ENCODE results near the gene GPR35. TPM values are rescaled to one million over a fixed set of nuclear protein-coding genes. Genes with fewer than 3 reads are reported as not detected.
A peak's percentile ranks its signal among the peaks of the same experiment; 100 is the strongest.

GPR35 gene
- total and polyA plus RNA-seq, 7 donors = 1.3 to 76.6 (median 7.8) TPM

DNA sequence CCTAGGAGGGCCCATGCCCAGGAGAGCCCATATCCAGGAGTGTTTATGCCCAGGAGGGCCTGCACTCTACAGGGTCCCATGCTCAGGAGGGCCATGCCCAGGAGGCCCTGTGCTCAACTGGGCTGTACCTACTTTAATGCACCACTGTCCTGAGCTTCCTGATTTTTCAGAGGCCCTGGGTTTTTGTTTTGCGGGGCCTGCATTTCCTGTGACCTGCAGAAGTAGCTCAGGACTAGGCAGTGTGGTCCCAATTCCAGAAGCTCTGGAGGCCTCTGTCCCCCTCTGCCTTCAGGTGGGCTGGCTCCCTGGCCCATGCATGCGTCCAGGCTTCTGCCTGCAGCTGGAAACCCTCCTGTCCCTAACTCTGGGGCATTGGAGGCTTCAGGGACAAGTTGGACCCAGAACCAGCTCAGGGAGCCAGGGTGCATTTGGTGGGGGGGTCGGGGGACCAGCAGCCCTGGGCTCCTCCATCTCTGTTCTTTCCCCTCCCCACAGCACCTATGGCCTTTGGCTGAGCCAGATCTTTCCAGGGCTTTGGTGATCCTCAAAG is 10.8 kb downstream of the GPR35 start:
- Histone ChIP-seq H3K36me3 (no peaks in the 10 kb centered on the region), H3K4me3 (no peak overlapping the region), H3K27me3 (peaks cover 0 to 5% (median 0%) of the 10 kb centered on the region in 3 donors), H3K4me1 (no peaks in the 10 kb centered on the region), H3K9me3 (peaks cover 0 to 3% (median 0%) of the 10 kb centered on the region in 4 donors), H3K27ac (no peak overlapping the region)
- TF ChIP-seq POLR2AphosphoS5 (IDR thresholded peaks at IDR 0.05) (no peak), POLR2A (IDR thresholded peaks at IDR 0.05) (no peak), EP300 (IDR thresholded peaks at IDR 0.05) (no peak), CTCF (IDR thresholded peaks at IDR 0.05) (no peak)
- DNase-seq = peak; percentile 18
- 74 to 76% methylated on average over 3 of the region's 3 CpGs for WGBS, 2 donors
- intact Hi-C loops (cut with DNase I) = no loop called here

- intact Hi-C loops (cut with DNase I) = no loop called here
- H3K27me3 ChIP-seq = peaks cover 0 to 5% (median 0%) of the 10 kb centered on the region in 3 donors
- H3K27ac ChIP-seq = no peak overlapping the region
- peak; percentile 40 for DNase-seq
- no peaks in the 10 kb centered on the region for H3K4me1 ChIP-seq
- H3K36me3 ChIP-seq = no peaks in the 10 kb centered on the region
- WGBS, 2 donors = 79 to 83% methylated on average over 11 of the region's 11 CpGs
- H3K9me3 ChIP-seq = peaks cover 0 to 3% (median 0%) of the 10 kb centered on the region in 4 donors
- TF ChIP-seq POLR2A (IDR thresholded peaks at IDR 0.05) (no peak), EP300 (IDR thresholded peaks at IDR 0.05) (no peak), POLR2AphosphoS5 (IDR thresholded peaks at IDR 0.05) (no peak), CTCF (IDR thresholded peaks at IDR 0.05) (no peak)
- no peak overlapping the region for H3K4me3 ChIP-seq
Measured at GRCh38 chr2:240636563-240637115, 11.4 kb downstream of the GPR35 start.

- Histone ChIP-seq H3K27ac (peak overlapping the region in 1 of 4 donors; percentile 63), H3K27me3 (peaks cover 0 to 9% (median 5%) of the 10 kb centered on the region in 3 donors), H3K36me3 (no peaks in the 10 kb centered on the region), H3K4me3 (no peak overlapping the region), H3K9me3 (peaks cover 0 to 3% (median 0%) of the 10 kb centered on the region in 4 donors), H3K4me1 (no peaks in the 10 kb centered on the region)
- 73 to 86% methylated on average over 17 of the region's 17 CpGs for WGBS, 2 donors
- TF ChIP-seq POLR2A (IDR thresholded peaks at IDR 0.05) (no peak), CTCF (IDR thresholded peaks at IDR 0.05) (no peak), POLR2AphosphoS5 (IDR thresholded peaks at IDR 0.05) (no peak), EP300 (IDR thresholded peaks at IDR 0.05) (no peak)
- DNase-seq = no peak
- intact Hi-C loops (cut with DNase I) = no loop called here
Measured at GRCh38 chr2:240637116-240637900, 12.0 kb downstream of the GPR35 start.

DNA sequence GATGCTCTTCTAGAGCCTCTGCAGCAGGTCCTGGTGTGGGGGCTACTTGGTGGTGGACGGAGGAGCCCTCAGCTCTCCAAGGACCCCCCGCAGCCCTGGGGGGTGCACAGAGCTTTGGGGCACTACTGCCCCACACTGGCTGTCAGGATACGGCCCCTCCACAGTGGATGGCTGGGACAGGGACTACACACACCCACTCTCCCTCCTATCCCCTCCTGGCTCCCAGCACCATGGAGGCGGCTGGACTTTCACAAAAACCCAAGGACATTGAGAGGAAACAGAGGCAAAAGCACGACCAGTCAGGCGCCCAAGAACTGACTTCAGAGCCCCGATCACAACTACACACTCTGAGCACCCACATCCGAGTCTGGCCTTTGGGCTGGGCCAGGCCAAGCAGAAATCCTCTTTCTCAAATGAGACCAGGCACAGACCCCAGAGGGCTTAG is 12.6 kb downstream of the GPR35 start:
- Histone ChIP-seq H3K27me3 (peaks cover 0 to 15% (median 9%) of the 10 kb centered on the region in 3 donors), H3K36me3 (no peaks in the 10 kb centered on the region), H3K27ac (peak overlapping the region in 1 of 4 donors; percentile 63), H3K4me3 (no peak overlapping the region), H3K4me1 (no peaks in the 10 kb centered on the region), H3K9me3 (peaks cover 0 to 3% (median 0%) of the 10 kb centered on the region in 4 donors)
- TF ChIP-seq CTCF (IDR thresholded peaks at IDR 0.05) (no peak), EP300 (IDR thresholded peaks at IDR 0.05) (no peak), POLR2AphosphoS5 (IDR thresholded peaks at IDR 0.05) (no peak), POLR2A (IDR thresholded peaks at IDR 0.05) (no peak)
- WGBS, 2 donors = 78 to 86% methylated on average over 8 of the region's 8 CpGs
- intact Hi-C loops (cut with DNase I) = no loop called here
- no peak for DNase-seq

All from sigmoid colon (tissue), 7 donors.